ENCODE measurements around the gene TMEM62. TPM values are rescaled to one million over a fixed set of nuclear protein-coding genes. Genes with fewer than 3 reads are reported as not detected.

The TMEM62 gene
- total RNA-seq, 2 donors from 2014 or later = 11.3 TPM

DNA sequence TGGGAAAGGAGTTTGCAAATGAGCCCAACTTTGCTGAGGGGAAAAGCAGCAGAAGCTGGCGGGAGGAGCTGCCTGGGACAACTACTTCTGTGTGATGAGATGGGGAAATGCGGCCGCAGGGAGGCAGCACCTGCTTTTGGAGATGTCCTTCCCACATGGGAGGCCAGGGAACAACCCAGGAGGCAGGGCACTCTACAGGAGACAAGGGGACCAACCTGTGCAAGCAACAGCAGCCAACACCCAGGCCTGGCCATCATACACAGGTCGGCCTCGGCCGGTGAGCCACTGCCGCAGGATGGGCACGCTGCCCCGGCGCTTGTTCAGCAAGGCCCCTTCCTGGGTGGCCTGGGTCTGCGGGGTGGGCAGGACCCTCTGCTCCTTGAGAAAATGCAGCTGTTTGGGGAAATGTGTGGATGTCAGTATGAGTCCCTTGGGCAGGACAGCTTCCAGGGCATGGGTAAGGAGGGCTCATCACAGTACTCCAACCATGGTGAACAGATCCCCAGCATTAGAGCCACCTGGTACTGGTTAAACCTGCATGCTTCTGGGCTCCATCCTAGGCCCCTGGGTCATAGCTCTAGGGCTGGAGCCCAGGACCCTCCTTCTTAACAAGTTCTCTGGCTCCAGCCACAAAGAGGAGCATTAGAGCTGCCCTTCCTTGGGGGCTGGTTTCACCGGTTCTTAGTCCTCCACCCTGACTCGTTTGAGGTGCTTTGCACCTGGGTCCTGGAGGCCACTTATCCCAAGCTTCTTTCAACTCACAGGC is 75.9 kb downstream of the TMEM62 start:
- Histone ChIP-seq H3K27ac (no peak overlapping the region), H3K36me3 (no peaks in the 10 kb centered on the region), H3K4me3 (no peak overlapping the region), H3K4me1 (peaks cover 0 to under 1% of the 10 kb centered on the region in 2 donors), H3K9me3 (no peaks in the 10 kb centered on the region), H3K27me3 (no peaks in the 10 kb centered on the region)
- no peak for DNase-seq (ENCODE audit: low spot score)
- TF ChIP-seq, protein P1, sequence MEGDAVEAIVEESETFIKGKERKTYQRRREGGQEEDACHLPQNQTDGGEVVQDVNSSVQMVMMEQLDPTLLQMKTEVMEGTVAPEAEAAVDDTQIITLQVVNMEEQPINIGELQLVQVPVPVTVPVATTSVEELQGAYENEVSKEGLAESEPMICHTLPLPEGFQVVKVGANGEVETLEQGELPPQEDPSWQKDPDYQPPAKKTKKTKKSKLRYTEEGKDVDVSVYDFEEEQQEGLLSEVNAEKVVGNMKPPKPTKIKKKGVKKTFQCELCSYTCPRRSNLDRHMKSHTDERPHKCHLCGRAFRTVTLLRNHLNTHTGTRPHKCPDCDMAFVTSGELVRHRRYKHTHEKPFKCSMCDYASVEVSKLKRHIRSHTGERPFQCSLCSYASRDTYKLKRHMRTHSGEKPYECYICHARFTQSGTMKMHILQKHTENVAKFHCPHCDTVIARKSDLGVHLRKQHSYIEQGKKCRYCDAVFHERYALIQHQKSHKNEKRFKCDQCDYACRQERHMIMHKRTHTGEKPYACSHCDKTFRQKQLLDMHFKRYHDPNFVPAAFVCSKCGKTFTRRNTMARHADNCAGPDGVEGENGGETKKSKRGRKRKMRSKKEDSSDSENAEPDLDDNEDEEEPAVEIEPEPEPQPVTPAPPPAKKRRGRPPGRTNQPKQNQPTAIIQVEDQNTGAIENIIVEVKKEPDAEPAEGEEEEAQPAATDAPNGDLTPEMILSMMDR (IDR thresholded peaks at IDR 0.05) = no peak

DNA sequence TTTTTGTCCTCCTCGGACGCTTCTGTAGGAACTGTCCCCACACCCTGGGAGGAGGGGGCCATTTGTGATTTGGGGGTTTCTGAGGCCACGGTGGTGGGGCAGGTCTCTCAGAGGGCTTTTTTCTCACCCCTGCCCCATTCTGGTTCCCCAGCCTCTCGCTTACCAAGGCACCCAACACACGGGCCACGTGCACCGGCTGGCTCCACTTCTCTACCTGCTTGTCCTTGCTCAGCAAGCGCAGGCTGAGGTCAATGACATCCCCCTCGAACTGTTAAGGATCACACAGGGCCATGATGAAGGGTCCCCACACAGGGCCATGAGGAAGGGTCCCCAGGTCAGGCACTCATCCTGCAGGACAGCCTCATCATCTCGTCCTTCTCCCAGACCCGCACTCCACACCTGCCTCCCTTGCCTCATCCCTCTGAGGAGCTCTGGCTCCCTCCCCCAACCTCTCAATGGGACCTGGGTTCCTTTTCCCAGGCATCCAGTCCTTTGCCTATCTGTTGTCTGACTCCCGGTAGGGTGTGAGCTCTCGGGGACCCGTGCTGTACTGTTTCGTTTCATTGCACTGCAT is 76.9 kb downstream of the TMEM62 start:
- no peak for DNase-seq (ENCODE audit: low spot score)
- TF ChIP-seq, protein P1 (IDR thresholded peaks at IDR 0.05) = no peak
- no peaks in the 10 kb centered on the region for H3K36me3 ChIP-seq
- H3K27me3 ChIP-seq = no peaks in the 10 kb centered on the region
- no peaks in the 10 kb centered on the region for H3K9me3 ChIP-seq
- H3K4me1 ChIP-seq = peaks cover 0 to 8% of the 10 kb centered on the region in 2 donors
- no peak overlapping the region for H3K4me3 ChIP-seq
- H3K27ac ChIP-seq = no peak overlapping the region

DNA sequence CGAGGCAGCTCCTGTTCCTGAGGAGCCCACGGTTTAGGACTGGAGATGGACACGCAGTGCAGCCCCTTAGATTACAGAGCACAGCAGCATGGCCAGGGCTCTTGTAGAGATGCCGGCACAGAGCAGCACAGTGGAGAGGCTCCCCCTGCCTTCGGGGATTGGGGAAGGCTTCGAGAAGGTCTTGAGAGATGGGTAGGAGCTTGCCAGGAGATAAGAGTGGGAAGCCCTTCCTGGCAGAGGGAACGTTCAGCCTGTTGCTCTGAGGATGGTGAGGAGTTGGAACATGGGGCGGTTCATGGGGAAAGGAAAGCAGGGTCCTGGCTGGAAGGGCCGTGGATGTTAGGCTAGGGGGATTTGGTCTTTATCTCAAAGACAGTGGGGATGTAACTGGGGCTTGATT is 77.4 kb downstream of the TMEM62 start:
- H3K9me3 ChIP-seq = no peaks in the 10 kb centered on the region
- TF ChIP-seq, protein P1 (IDR thresholded peaks at IDR 0.05) = no peak
- no peak overlapping the region for H3K4me3 ChIP-seq
- no peaks in the 10 kb centered on the region for H3K36me3 ChIP-seq
- H3K4me1 ChIP-seq = peaks cover 0 to 8% of the 10 kb centered on the region in 2 donors
- no peak overlapping the region for H3K27ac ChIP-seq
- DNase-seq (ENCODE audit: low spot score) = no peak
- no peaks in the 10 kb centered on the region for H3K27me3 ChIP-seq

DNA sequence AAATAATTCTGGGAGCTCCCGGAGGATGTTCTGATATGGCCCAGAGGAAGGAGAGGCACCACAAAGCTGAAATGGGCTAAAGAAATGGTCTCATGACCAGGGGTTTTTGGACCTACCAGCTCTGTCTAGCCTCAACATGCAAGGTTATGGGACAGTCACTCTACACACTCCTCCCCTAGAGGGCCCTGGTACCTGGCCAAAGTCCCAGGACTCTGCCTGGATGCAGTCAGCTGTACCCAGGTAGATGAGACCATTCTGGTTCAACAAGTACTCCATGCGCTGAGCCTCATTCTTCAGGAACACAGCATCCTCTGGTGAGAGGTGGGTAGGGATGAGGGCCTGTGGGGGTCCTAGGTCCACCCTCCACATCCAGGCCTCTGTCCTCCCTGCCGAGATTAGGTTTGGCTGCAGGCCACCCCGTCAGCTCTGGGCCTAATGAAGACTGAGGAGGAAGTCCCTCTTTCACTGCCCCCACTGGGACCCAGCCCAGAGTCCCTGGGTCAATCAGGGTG is 77.9 kb downstream of the TMEM62 start:
- Histone ChIP-seq H3K4me1 (peaks cover 0 to 8% of the 10 kb centered on the region in 2 donors), H3K36me3 (no peaks in the 10 kb centered on the region), H3K27me3 (no peaks in the 10 kb centered on the region), H3K4me3 (no peak overlapping the region), H3K9me3 (no peaks in the 10 kb centered on the region), H3K27ac (no peak overlapping the region)
- TF ChIP-seq, protein P1 (IDR thresholded peaks at IDR 0.05) = no peak
- DNase-seq (ENCODE audit: low spot score) = no peak

DNA sequence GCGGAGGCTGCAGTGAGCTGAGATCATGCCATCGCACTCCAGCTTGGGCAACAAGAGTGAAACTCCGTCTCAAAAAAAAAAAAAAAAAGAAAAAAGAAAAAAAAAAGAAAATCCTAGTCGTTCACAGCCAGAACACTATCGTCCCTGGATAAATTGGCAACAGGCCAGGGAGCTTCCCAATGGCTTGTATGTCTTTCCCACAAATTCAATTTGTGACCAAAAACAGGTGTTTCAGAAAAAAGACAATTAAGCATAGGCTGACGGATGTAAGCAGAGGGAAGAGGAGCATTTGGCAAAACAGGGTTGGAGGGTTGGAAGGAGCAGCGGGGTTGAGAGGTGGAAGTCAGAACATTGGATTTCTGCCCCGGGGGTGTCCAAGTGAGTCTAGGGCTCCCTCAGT is 78.9 kb downstream of the TMEM62 start:
- Histone ChIP-seq H3K36me3 (no peaks in the 10 kb centered on the region), H3K4me3 (no peak overlapping the region), H3K9me3 (no peaks in the 10 kb centered on the region), H3K4me1 (peaks cover 0 to 8% of the 10 kb centered on the region in 2 donors), H3K27me3 (no peaks in the 10 kb centered on the region), H3K27ac (no peak overlapping the region)
- TF ChIP-seq, protein P1 (IDR thresholded peaks at IDR 0.05) = no peak
- DNase-seq (ENCODE audit: low spot score) = no peak

Measured in right atrium auricular region (tissue), 2 donors.